Mucosa of gallbladder (tissue), 1 donor: Measurements from ENCODE around the gene SUGP2. TPM values are rescaled to one million over a fixed set of nuclear protein-coding genes. Genes with fewer than 3 reads are reported as not detected.
"Not testable (repeated sequence)": the region's sequence is repeated elsewhere in the genome, so short reads cannot be mapped to it uniquely, and the experiment has no call there.

Experiments used
- DNase-seq: peaks from one replicate; pipeline ENCODE4 v3.0.0-alpha.2; 2020; ENCODE audit warnings: low spot score
- total RNA-seq: library from RNA; stranded (reverse); gene quantifications from one replicate; pipeline ENCODE4 v1.2.1, GENCODE V29; 2021
- donor health status: DM: no; HTN: no; CAD: no.

The SUGP2 gene
- total RNA-seq, 1 donor from 2014 or later: 69.8 TPM

DNA sequence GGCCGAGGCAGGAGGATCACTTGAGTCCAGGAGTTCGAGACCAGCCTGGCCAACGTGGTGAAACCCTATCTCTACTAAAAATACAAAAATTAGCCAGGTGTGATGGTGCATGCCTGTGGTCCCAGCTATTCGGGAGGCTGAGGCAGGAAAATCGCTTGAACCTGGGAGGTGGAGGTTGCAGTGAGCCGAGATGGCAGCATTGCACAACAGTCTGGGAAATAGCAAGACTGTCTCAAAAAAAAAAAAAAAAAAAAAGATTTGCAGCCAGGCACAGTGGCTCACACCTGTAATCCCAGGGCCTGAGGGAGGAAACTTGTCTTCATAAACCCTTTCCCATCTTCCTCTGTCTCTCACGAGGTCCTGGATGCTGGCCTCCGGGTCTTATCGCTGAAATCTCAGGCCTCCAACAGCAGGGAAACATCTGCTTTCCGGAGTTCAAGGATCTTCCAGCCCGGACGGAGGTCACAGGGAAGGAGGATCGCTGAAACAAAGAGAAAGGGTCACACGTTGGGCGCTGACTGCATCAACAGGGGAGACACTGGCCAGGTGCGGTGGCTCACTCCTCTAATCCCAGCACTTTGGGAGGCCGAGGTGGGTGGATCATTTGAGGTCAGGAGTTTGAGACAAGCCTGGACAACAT is 80.8 kb downstream of the SUGP2 start:
- DNase-seq: not testable (repeated sequence)

DNA sequence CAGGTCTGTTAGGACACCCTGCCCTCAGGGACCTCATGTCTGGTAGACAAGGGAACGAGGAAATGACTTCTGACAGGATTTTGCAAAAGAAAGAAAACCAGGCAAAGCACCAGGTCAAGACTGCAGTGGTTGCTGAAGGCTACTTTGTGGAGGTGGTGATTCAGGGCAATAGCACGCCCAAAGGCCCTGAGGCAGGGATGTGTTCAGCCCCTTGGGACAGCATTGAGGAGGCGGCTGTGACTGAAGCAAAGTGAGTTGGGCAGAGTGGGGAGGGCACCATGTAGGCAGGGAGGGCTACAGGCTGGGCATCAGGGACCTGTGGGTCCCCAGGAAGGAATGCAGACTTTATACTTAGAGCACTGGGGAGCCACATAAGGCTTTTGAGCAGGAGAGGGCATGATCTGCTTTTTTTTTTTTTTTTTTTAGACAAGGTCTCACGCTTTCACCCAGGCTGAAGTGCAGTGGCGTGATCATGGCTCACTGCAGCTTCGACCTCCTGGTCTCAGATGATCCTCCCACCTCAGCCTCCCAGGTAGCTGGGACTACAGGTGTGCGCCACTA is 81.5 kb downstream of the SUGP2 start:
- DNase-seq: no peak

DNA sequence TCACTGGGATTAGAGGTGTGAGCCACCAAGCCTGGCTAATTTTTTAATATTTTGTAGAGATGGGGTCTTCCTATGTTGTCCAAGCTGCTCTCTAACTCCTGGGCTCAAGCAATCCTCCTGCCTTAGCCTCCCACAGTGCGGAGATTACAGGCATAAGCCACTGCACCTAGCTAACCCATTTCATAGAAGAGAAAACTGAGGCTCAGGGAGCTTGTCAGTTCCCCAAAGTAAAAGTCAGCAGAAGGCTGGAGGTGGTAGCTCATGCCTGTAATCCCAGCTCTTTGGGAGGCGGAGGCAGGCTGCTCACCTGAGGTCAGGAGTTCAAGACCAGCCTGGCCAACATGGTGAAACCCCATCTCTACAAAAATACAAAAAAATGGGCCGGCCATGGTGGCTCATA is 83.5 kb downstream of the SUGP2 start:
- no peak for DNase-seq

DNA sequence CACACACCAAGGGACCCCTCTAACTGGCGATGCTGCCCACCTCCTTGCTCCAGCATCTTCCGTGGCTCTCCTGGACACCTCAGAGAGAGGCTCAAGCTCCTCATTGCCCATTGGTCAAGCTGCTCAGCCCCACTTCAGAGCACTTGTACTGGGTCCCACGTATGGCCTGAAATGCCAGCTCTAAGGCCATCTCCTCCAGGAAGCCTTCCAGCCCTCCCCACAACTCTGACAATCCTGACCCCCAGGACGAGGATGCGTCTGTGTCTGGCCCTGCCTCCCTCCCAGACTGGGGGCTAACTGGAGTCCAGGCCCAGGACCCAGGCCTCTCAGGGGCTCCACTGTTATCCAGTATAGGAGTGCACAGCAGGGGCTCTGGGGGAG is 84.4 kb downstream of the SUGP2 start:
- no peak for DNase-seq

DNA sequence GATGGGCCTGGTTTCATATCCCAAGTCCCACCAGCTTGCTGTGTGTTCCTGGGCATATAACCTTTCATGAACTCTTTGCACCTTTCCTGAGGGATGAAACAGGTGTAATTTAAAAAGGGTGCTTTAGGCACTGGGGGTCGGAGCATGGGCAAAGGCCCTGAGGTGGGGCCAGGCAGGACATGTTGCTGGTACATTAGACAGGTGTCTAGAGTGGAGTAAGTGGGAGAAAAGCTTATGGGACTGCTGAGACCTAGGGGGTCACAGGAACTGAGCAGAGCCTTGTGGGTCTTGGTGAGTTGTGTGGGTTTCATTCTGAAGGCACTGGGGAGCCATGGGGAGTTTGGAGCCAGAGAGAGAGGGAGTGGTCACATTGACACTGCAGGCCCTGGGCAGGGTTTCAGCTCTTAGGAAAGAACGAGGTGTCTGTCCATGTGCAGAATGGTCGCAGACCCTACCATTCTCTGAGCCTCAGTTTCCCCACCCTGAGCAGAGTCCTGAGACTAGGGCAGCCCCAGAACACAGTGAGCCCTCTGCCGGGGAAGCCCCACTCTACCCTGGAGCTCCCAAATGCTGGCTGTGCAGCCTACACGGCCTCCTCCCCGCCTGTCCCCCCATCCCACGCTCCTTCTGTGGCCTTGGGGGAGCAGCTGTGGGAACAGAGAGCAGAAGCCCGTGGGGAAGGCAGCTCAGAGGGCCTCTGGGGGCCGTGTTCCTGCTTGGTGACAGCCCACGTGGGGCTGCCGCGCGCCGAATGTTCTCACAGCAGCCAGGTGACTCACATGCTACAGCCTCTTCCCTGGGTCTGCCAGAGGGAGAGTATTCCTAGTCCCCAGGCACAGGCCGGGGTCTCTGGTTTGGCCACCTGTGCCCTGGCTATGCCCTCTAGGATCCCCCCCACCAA is 85.0 kb downstream of the SUGP2 start:
- DNase-seq: no peak

DNA sequence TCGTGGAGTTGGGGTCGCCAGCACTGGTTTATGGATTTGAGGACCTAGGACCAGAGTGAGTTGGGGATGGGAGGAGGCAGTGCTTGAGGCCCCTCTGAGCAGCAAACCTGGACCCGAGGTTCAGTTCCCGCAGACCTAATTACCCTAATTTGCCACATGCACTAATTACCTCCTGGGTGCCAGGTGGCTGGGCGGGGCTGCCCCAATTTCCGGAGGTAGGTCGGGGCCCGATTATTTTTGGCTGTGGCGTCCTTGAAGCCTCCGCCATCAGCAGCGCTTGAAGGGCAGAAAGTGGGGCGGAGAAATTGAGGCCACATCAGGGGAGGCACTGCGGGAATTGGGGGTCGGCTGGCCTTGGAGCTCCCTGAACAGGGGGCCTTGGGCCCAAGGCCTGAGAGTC is 86.4 kb downstream of the SUGP2 start:
- no peak for DNase-seq

DNA sequence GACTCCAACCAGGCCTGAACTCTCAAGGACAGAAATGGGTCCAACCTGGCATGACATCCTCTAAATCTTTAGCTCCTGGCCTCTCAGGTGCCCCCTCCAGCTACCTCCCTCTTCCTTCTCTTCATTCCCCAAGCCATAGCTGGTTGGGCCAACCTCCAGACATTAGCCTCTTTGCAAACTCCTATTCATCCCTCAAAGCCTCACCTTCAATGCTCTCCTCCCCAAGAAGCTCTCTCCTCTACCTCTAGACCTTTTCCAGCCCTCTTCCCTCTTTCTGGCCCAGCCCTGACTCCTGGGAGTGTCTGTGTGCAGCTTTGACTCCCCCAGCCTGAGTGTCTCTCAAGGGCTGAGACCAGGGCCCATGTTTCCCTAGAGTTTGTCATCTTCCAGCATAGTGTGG is 87.0 kb downstream of the SUGP2 start:
- no peak for DNase-seq

DNA sequence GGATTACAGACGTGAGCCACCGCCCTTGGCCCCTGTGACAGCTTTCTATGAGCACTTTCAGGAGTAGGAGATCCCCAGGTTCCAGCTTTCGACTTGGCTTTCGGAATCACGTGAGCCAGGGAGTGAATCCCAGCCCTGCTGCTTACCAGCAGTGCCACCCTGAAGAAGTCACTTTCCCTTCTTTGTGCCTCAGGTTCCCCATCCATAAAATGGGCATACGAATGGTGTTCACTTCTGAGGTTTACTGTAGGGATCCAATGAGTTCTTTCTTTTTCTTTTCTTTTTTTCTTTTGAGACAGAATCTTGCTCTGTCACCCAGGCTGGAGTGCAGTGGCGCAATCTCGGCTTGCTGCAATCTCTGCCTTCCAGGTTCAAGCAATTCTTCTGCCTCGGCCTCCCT is 88.0 kb downstream of the SUGP2 start:
- DNase-seq: no peak

DNA sequence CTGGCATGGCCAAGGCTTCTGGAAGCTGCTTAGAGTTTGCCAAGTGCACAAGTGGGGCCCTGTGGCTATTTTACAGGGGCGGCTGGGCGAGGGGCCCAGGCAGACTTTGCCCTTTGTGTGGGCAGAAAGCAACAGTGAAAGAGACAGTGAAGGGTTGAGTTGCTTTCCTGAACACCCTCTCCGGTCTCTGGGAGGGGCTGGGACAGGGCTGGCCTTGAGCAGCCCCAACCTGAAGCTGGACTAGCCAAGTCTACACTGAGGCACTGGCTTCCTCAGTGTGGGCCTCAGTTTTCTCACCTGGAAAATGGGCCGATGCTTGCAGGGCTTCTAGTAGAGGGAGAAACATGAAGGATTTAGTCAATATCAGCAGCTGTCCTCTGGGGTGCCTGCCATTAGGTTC is 89.9 kb downstream of the SUGP2 start:
- DNase-seq: no peak

DNA sequence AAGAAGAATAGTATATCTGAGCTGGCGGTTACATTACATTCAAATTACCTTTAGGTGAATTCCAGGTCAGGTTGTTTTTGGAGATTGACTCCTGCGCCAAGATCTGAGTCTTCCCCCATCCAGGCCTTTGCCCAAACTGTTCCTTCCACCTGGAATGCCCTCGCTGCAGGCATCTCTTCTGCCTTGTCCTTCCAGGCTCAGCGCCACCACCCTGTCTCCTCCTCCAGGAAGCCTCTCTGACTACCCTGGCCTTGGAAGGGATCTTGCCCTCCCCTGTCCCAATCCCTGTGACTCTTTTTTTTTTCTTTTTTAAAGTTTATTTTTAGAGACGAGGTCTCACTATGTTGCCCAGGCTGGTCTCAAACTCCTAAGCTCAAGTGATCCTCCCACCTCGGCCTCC is 90.6 kb downstream of the SUGP2 start:
- DNase-seq: no peak

DNA sequence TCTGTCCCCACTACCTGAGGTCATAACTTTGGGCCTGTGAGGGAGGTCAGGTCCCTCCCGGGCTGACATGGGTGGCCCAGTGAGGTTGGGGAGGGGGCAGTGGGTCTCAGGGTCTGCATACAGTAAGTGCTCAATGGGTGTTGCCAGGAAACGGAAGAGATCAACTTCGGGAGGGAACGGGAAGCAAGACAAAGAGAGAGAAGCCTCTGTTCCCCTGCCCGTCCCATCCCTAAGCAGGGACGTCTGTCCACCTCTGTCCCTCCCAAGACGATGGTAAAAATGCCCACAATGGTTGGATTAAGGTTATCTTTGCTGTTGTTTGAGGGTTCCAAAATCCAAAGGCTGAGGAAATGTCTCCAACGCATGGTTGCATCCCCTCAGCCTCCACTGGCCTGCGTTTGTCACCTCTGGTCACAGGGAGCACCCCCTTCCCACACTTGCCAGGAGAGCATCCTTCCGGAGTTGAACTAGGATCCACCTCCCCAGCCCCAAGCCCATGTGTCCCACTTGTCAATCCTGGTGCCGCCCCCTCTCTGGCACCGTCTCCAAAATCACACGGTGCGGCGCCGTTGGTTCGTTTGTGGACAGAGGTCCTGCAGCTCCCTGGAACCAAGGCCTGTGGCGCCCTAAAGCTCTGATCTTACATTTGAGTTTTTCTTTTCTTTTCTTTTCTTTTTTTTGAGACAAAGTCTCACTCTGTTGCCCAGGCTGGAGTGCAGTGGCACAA is 91.5 kb downstream of the SUGP2 start:
- DNase-seq: no peak

Other genes with a start within 250 kb of the SUGP2 start
- 2.0 TPM for gene COMP, start 242.2 kb downstream of the SUGP2 start, total RNA-seq
- 117 TPM for gene UPF1, start 201.6 kb downstream of the SUGP2 start, total RNA-seq
- 1.8 TPM for gene CERS1, start 137.4 kb downstream of the SUGP2 start, total RNA-seq
- gene COPE, start 114.1 kb downstream of the SUGP2 start, total RNA-seq: 183 TPM
- 34.2 TPM for gene DDX49, start 113.8 kb downstream of the SUGP2 start, total RNA-seq
- 24.5 TPM for gene HOMER3, start 92.3 kb downstream of the SUGP2 start, total RNA-seq
- gene ARMC6, start 86 bp upstream of the SUGP2 start, total RNA-seq: 19.5 TPM
- gene SLC25A42, start 30.5 kb upstream of the SUGP2 start, total RNA-seq: 10.5 TPM
- gene TMEM161A, start 105.0 kb upstream of the SUGP2 start, total RNA-seq: 33.2 TPM
- 4.3 TPM for gene MEF2B, start 136.7 kb upstream of the SUGP2 start, total RNA-seq
- 29.8 TPM for gene BORCS8, start 158.6 kb upstream of the SUGP2 start, total RNA-seq
- 64.7 TPM for gene RFXANK, start 158.7 kb upstream of the SUGP2 start, total RNA-seq
- 12.9 TPM for gene NR2C2AP, start 169.9 kb upstream of the SUGP2 start, total RNA-seq
- gene NCAN, start 178.4 kb upstream of the SUGP2 start, total RNA-seq: not detected
- 1.8 TPM for gene TM6SF2, start 239.8 kb upstream of the SUGP2 start, total RNA-seq